SJCRH30 (cell line): ENCODE measurements around the gene SYT8. TPM values are rescaled to one million over a fixed set of nuclear protein-coding genes. Genes with fewer than 3 reads are reported as not detected.

Source experiments
- DNase-seq, 2 experiments: peaks; one replicate each; pipeline ENCODE4 v3.0.0-alpha.2; 2015 to 2020
- H3K27ac ChIP-seq: fragments of 250-450 bp; sonication (Bioruptor Pico); 2 replicates; pipeline ENCODE4 v1.5.1; 2020; ENCODE audit warnings: mild to moderate bottlenecking, moderate library complexity
- H3K27me3 ChIP-seq: fragments of 250-450 bp; sonication (Bioruptor Pico); 2 replicates; pipeline ENCODE4 v1.5.1; 2020; ENCODE audit warnings: mild to moderate bottlenecking, moderate library complexity
- H3K36me3 ChIP-seq: fragments of 250-450 bp; sonication (Bioruptor Pico); 2 replicates; pipeline ENCODE4 v1.5.1; 2020; ENCODE audit warnings: mild to moderate bottlenecking, moderate library complexity
- H3K4me1 ChIP-seq: fragments of 250-450 bp; sonication (Bioruptor Pico); 2 replicates; pipeline ENCODE4 v1.5.1; 2020; ENCODE audit warnings: mild to moderate bottlenecking, moderate library complexity
- H3K4me3 ChIP-seq: fragments of 250-450 bp; sonication (Bioruptor Pico); 2 replicates; pipeline ENCODE4 v1.5.1; 2020; ENCODE audit warnings: mild to moderate bottlenecking, moderate library complexity
- H3K9me3 ChIP-seq: fragments of 250-450 bp; sonication (Bioruptor Pico); replicated peaks from 2 replicates; pipeline ENCODE4 v1.5.1; 2020; ENCODE audit warnings: mild to moderate bottlenecking, moderate library complexity
- total RNA-seq: library from RNA; depleted of rRNA; stranded (reverse); fragments of >200 nt; shearing (Covaris generic); gene quantifications from 2 replicates; pipeline ENCODE4 v1.2.3, GENCODE V29; 2014

The SYT8 gene
- total RNA-seq, 1 experiment from 2014 or later = 1.7 TPM

DNA sequence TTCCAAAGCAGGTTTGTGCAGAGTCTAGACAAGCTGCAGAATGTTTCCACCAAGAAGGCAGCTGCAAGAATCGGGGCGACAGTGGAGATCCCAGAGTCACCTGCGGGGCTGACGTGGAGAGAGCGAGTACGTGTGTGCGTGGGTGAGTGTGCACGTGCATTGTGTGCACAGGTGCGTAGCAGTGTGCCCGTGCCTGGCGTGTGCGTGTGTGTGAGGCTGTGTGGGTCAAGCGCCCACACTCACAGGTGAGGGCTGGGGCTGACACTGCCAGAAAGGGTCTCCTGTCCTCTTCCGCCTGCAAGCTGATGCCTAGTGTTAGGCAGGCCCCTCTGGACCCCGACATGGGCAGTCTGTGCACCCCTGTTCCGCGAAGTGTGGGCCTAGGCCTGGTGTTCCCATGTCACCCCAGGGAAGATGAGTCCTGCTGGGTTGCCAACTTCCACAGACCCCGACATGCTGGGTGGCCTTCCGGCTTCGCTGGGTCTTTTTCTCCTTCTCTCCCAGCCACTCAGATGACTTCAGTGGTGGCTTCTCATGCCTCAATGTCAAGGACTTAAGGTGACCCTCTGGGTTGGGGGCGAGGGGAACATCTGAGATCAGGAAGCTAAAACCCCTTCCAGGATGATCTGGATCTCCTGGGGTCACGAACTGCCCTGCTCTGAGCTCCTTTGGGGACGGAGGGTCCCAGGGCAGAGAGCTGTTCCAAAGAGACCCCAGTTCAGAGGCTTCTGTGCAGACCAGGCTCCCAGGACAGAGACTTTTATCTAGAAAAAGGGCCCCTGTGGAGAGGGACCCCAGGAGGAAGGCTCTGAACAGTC is 10.4 kb upstream of the SYT8 start:
- Histone ChIP-seq H3K36me3 (no peaks in the 10 kb centered on the region), H3K27me3 (no peaks in the 10 kb centered on the region), H3K4me3 (no peak overlapping the region), H3K9me3 (peaks cover 9% of the 10 kb centered on the region), H3K27ac (no peak overlapping the region), H3K4me1 (peaks cover 51% of the 10 kb centered on the region)
- DNase-seq = no peak

DNA sequence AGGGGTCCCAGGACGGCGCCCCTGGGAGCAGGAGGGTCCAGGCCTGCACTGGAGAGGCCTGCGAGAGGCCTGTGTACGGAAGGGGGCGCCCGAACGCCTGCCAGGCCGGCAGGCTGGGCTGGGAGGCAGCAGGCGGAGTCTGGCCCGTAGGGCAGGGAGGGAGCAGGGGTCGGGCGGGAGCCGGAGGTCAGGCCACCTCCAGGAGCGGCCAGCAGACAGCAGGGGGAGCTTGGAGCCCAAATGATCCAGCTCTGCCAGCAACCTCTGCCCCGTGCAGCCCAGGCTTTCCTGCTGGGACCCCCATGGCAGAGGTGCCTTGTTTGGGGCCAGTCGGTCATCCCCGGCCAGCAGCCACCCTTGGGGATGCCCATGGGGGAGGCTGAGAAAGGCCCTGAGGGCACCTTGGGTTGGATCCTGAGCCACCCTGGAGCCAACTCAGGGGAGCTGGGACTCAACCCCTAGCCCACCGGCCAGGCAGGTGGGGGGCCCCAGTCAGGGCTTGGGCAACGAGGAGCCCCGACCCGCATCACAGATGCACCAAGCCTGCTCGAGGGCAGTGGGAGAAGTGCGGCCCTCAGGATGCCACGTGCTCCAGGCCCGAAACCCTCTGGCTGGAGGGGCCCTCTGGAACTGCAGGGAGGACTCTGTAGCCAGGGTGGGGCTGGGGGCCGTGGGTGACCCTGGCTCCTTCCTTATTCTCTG is 9.6 kb upstream of the SYT8 start:
- Histone ChIP-seq H3K9me3 (peaks cover 5% of the 10 kb centered on the region; the same call in 1 of the 2 replicates), H3K4me1 (peaks cover 51% of the 10 kb centered on the region), H3K27me3 (no peaks in the 10 kb centered on the region), H3K27ac (no peak overlapping the region), H3K4me3 (no peak overlapping the region), H3K36me3 (no peaks in the 10 kb centered on the region)
- no peak for DNase-seq

DNA sequence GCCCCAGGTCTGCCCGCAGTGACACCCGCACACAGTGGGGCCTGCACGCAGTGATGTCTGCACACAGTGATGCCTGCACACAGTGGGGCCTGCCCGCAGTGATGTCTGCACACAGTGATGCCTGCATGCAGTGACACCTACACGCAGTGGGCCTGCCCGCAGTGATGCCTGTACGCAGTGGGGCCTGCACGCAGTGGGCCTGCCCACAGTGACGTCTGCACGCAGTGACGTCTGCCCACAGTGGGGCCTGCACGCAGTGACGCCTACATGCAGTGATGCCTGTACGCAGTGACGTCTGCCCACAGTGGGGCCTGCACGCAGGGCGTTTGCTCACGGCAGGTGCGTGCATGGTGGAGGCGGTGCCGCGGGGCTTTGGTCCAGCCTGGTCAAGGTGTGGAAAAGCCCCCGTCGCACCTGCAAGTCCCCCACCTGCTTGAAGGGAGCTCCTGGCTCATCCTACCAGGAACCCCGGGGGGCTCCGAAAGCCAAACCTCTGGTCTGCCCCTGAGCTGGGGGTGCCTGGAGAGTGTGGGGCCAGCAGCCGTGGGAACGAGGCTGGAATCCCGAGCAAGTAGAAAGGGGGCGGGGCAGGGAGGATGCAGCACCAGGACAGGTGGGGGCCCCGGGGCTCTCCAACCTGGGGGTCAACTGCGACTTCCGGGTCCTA is 8.9 kb upstream of the SYT8 start:
- Histone ChIP-seq H3K36me3 (no peaks in the 10 kb centered on the region), H3K4me3 (no peak overlapping the region), H3K9me3 (peaks cover 5% of the 10 kb centered on the region; the same call in 1 of the 2 replicates), H3K4me1 (peaks cover 51% of the 10 kb centered on the region), H3K27me3 (no peaks in the 10 kb centered on the region), H3K27ac (peak overlapping the region; percentile 98)
- no peak for DNase-seq

- peaks cover 2% of the 10 kb centered on the region; the same call in 1 of the 2 replicates for H3K9me3 ChIP-seq
- peak; percentile 87 to 88 for DNase-seq
- H3K4me1 ChIP-seq = peaks cover 58% of the 10 kb centered on the region
- peak overlapping the region; percentile 6 for H3K4me3 ChIP-seq
- H3K36me3 ChIP-seq = no peaks in the 10 kb centered on the region
- H3K27ac ChIP-seq = peak overlapping the region; percentile 98
- no peaks in the 10 kb centered on the region for H3K27me3 ChIP-seq
These were observed 8.2 kb upstream of the SYT8 start for GRCh38 chr11:1826552-1827094.

GRCh38 chr11:1827095-1827813 is 7.5 kb upstream of the SYT8 start:
- peaks cover 64% of the 10 kb centered on the region for H3K4me1 ChIP-seq
- H3K9me3 ChIP-seq = no peaks in the 10 kb centered on the region
- H3K4me3 ChIP-seq = peak overlapping the region; percentile 6
- H3K27ac ChIP-seq = peak overlapping the region; percentile 98
- no peaks in the 10 kb centered on the region for H3K36me3 ChIP-seq
- peak; percentile 99 for DNase-seq
- H3K27me3 ChIP-seq = no peaks in the 10 kb centered on the region

DNA sequence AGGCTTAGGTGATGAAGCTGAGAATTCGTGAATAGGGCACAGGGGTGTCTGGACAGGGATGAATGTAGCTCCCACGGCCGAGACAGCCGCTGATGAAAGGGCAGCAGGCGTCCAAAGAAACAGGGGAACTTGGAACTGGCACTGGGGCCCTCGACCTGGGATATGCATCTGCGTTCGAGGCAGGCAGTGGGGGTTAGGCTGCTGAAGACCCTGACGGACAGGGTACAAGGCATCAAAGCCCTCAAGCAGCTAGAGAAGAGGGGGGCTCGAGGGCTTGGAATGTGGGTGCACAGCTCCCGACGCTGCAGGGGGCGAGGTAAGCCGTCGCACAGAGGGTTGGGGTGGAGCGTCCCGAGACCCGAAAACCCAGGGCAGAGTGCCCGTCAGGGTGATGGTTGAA is 6.9 kb upstream of the SYT8 start:
- Histone ChIP-seq H3K4me3 (no peak overlapping the region), H3K36me3 (no peaks in the 10 kb centered on the region), H3K4me1 (peaks cover 69% of the 10 kb centered on the region), H3K27me3 (no peaks in the 10 kb centered on the region), H3K9me3 (no peaks in the 10 kb centered on the region), H3K27ac (peak overlapping the region; percentile 98)
- DNase-seq = no peak

- Histone ChIP-seq H3K27ac (peak overlapping the region; percentile 98), H3K9me3 (no peaks in the 10 kb centered on the region), H3K4me3 (no peak overlapping the region), H3K36me3 (no peaks in the 10 kb centered on the region), H3K27me3 (no peaks in the 10 kb centered on the region), H3K4me1 (peaks cover 72% of the 10 kb centered on the region)
- no peak for DNase-seq
These were observed 6.2 kb upstream of the SYT8 start for GRCh38 chr11:1828542-1828941.

GRCh38 chr11:1829039-1829820 is 5.6 kb upstream of the SYT8 start:
- no peaks in the 10 kb centered on the region for H3K9me3 ChIP-seq
- peaks cover 79% of the 10 kb centered on the region for H3K4me1 ChIP-seq
- H3K27me3 ChIP-seq = no peaks in the 10 kb centered on the region
- peak overlapping the region; percentile 98 for H3K27ac ChIP-seq
- DNase-seq = peak; percentile 87 to 90
- no peak overlapping the region for H3K4me3 ChIP-seq
- H3K36me3 ChIP-seq = no peaks in the 10 kb centered on the region

GRCh38 chr11:1830004-1830321 is 4.8 kb upstream of the SYT8 start:
- peaks cover 87% of the 10 kb centered on the region for H3K4me1 ChIP-seq
- peak overlapping the region; percentile 98 for H3K27ac ChIP-seq
- no peaks in the 10 kb centered on the region for H3K9me3 ChIP-seq
- no peaks in the 10 kb centered on the region for H3K27me3 ChIP-seq
- H3K4me3 ChIP-seq = no peak overlapping the region
- no peaks in the 10 kb centered on the region for H3K36me3 ChIP-seq
- DNase-seq = no peak

- DNase-seq = peak; percentile 91 to 92
- Histone ChIP-seq H3K4me1 (peaks cover 92% of the 10 kb centered on the region), H3K4me3 (no peak overlapping the region), H3K36me3 (no peaks in the 10 kb centered on the region), H3K27me3 (no peaks in the 10 kb centered on the region), H3K9me3 (no peaks in the 10 kb centered on the region), H3K27ac (peak overlapping the region; percentile 98)
These were observed 4.2 kb upstream of the SYT8 start for GRCh38 chr11:1830322-1831223.

DNA sequence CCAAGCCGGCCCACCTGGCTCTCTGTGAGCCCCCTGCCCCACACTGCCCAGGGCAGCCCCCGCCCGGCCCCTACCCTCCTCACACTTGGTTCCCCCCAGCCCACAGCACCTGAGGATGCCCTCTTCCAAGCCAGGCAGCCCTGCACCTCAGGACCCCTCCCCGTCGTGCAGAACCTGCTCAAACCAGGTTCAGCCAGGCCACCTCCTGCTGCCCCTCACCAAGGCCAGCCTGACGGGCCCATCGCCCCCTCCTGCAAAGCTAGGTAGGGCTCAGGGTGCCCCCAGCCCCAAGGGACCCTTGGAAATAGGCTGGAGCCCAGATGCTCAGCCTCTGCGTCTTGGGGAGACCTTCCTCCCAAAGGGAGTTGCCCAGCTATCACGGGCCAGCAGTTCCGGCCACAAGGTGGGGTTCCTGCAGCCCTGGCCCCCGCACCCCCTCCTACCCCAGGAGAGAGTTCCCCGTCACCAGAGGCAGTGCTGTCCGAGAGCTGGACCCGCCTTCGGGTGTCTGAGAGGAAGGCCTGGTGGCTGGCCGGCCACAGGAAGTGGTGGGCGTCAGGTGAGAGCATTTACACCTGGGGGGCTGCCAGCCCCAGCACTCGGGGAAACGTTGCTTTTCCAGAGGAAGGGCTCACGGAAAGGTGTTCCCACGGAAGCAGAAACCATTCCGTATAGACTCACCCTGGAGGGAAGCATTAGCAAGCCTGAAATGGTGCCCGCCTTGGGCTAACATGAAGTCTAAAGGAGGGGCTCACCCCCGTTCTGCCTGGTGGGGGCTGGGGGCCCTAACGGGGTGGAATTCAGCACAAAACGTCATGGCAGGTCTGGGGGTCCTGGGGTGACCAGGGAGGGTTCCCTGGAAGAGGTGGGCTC is 3.2 kb upstream of the SYT8 start:
- Histone ChIP-seq H3K4me3 (no peak overlapping the region), H3K36me3 (no peaks in the 10 kb centered on the region), H3K27ac (peak overlapping the region; percentile 98; the same call in 1 of the 2 replicates), H3K27me3 (no peaks in the 10 kb centered on the region), H3K9me3 (no peaks in the 10 kb centered on the region), H3K4me1 (peaks cover 84% of the 10 kb centered on the region)
- DNase-seq = no peak

DNA sequence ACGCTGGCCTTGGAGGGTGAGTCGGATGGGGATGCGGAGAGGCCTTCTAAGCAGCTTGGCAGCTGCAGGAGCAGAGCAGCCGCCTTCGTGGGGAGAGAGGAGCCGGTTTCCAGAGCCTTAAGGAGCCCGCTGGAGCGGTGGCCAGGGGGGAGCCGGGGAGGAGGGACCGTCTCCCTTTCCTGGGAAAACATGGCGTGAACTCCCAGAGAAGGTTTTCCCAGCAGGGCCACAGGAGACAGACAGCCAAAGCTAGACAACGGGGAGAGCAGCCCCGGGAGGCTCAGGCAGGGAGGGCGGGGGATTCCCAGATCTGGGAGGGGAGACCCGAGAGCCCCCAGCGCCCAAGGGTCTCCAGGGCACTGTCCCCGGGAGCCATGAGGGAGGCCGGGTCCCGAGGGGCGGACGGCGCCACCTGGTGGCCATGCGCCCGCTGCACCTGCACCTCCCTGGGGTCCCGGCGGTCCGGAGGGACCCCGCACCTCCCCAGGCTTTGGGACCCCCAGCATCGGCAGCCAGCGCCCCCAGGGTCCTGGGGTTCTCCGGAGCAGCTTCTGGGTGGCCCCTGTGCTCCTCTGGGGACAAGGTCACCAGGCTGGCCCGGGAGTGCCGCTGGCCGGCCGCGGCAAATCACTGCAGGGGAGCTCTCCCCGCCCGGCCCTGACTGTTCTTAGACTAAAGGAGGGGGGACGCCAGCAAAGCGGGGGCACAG is 2.4 kb upstream of the SYT8 start:
- no peak overlapping the region for H3K4me3 ChIP-seq
- H3K36me3 ChIP-seq = no peaks in the 10 kb centered on the region
- 0 out of 2 replicates have a peak overlapping the region, but pooled peaks have one; percentile 1 for H3K27ac ChIP-seq
- peaks cover 77% of the 10 kb centered on the region for H3K4me1 ChIP-seq
- no peaks in the 10 kb centered on the region for H3K9me3 ChIP-seq
- DNase-seq = peak; percentile 68 to 79
- no peaks in the 10 kb centered on the region for H3K27me3 ChIP-seq
